Right atrium auricular region (tissue), 2 donors: Measurements from ENCODE around the gene GTF3C5. TPM values are rescaled to one million over a fixed set of nuclear protein-coding genes. Genes with fewer than 3 reads are reported as not detected.
"Not testable (repeated sequence)": the region's sequence is repeated elsewhere in the genome, so short reads cannot be mapped to it uniquely, and the experiment has no call there.

Source experiments
- DNase-seq: peaks from one replicate; pipeline ENCODE4 v3.0.0-alpha.2; 2019; ENCODE audit warnings: low spot score
- H3K27ac ChIP-seq, 2 donors: fragments of 200-600 bp; sonication (generic); 1 replicate in 1 of 2; 2 replicates in 1 of 2; pipeline ENCODE4 v1.5.1; 2016 to 2019
- H3K27me3 ChIP-seq, 2 donors: fragments of 200-600 bp; sonication (generic); one replicate each; pipeline versions ENCODE4 v1.5.1 to v1.6.0; 2017 to 2019
- H3K36me3 ChIP-seq: fragments of 200-600 bp; sonication (generic); one replicate; pipeline ENCODE4 v1.5.1; 2016
- H3K4me1 ChIP-seq, 2 donors: fragments of 200-600 bp; sonication (generic); one replicate each; pipeline versions ENCODE4 v1.5.1 to v1.6.0; 2017 to 2019
- H3K4me3 ChIP-seq, 2 donors: fragments of 200-600 bp; sonication (generic); 1 replicate in 1 of 2; 2 replicates in 1 of 2; pipeline ENCODE4 v1.5.1; 2017 to 2019; ENCODE audit warnings: mild to moderate bottlenecking in 1 of 2, moderate library complexity in 1 of 2
- H3K9me3 ChIP-seq, 2 donors: fragments of 200-600 bp; sonication (generic); one replicate each; pipeline ENCODE4 v1.5.1; 2019
- CTCF ChIP-seq, 2 donors: fragments of 200-600 bp; sonication (generic); IDR thresholded peaks; one replicate each; pipeline ENCODE4 v1.5.1; 2019; ENCODE audit warnings: antibody characterized with exemption in 2 of 2
- total RNA-seq, 2 donors: library from RNA; depleted of rRNA; stranded (reverse); fragments of >200 nt; gene quantifications; one replicate each; pipeline ENCODE4 v1.1.0, GENCODE V29; 2016

GTF3C5 gene
- total RNA-seq, 2 donors from 2014 or later = 30.5 to 31.1 TPM

- H3K4me3 ChIP-seq = no peak overlapping the region
- no peaks in the 10 kb centered on the region for H3K36me3 ChIP-seq
- H3K27me3 ChIP-seq = no peaks in the 10 kb centered on the region
- no peak for DNase-seq
- TF ChIP-seq CTCF (IDR thresholded peaks at IDR 0.05) = no peak
- H3K27ac ChIP-seq = no peak overlapping the region
- H3K9me3 ChIP-seq = no peaks in the 10 kb centered on the region
- H3K4me1 ChIP-seq = peaks cover 0 to 14% of the 10 kb centered on the region in 2 donors
Measured at GRCh38 chr9:132989414-132989996, 41.3 kb upstream of the GTF3C5 start.

- not testable (repeated sequence) for H3K36me3 ChIP-seq, H3K9me3 ChIP-seq, H3K4me3 ChIP-seq, H3K27ac ChIP-seq, DNase-seq, H3K27me3 ChIP-seq
- peaks cover 0 to 14% of the 10 kb centered on the region in 2 donors for H3K4me1 ChIP-seq
Measured at GRCh38 chr9:132989998-132990557, 40.7 kb upstream of the GTF3C5 start.

- Histone ChIP-seq H3K4me1 (peaks cover 0 to 13% of the 10 kb centered on the region in 2 donors), H3K27ac (no peak overlapping the region), H3K27me3 (no peaks in the 10 kb centered on the region), H3K4me3 (no peak overlapping the region), H3K9me3 (no peaks in the 10 kb centered on the region), H3K36me3 (no peaks in the 10 kb centered on the region)
- no peak for DNase-seq
- no peak for TF ChIP-seq CTCF (IDR thresholded peaks at IDR 0.05)
Measured at GRCh38 chr9:132990781-132991180, 40.0 kb upstream of the GTF3C5 start.

GRCh38 chr9:132991351-132992300 is 39.2 kb upstream of the GTF3C5 start:
- no peaks in the 10 kb centered on the region for H3K27me3 ChIP-seq

GRCh38 chr9:132993511-132993939 is 37.3 kb upstream of the GTF3C5 start:
- no peaks in the 10 kb centered on the region for H3K27me3 ChIP-seq
- H3K36me3 ChIP-seq = no peaks in the 10 kb centered on the region
- no peak for DNase-seq

More at GRCh38 chr9:132991351-132992300, 39.2 kb upstream of the GTF3C5 start:
- no peak for TF ChIP-seq CTCF (IDR thresholded peaks at IDR 0.05)
- H3K4me3 ChIP-seq = no peak overlapping the region
- DNase-seq = no peak
- no peak overlapping the region for H3K27ac ChIP-seq
- peaks cover 0 to 4% of the 10 kb centered on the region in 2 donors for H3K4me1 ChIP-seq
- H3K9me3 ChIP-seq = no peaks in the 10 kb centered on the region
- H3K36me3 ChIP-seq = no peaks in the 10 kb centered on the region

More at GRCh38 chr9:132993511-132993939, 37.3 kb upstream of the GTF3C5 start:
- no peak overlapping the region for H3K27ac ChIP-seq
- H3K4me3 ChIP-seq = no peak overlapping the region
- TF ChIP-seq CTCF (IDR thresholded peaks at IDR 0.05) = no peak
- H3K9me3 ChIP-seq = no peaks in the 10 kb centered on the region
- H3K4me1 ChIP-seq = no peaks in the 10 kb centered on the region
